GM21737 (cell line): ENCODE measurements around the gene NAALAD2.
"Not testable (repeated sequence)": the region's sequence is repeated elsewhere in the genome, so short reads cannot be mapped to it uniquely, and the experiment has no call there.

ENCODE experiments used
- ATAC-seq: cut with Tn5 transposase; IDR thresholded peaks from one replicate; pipeline ENCODE4 v1.9.1; 2021; ENCODE audit warnings: mild to moderate bottlenecking, moderate library complexity; ENCODE audit not compliant: unreplicated experiment

Gene NAALAD2

GRCh38 chr11:90189011-90189410 lies 54.5 kb downstream of the NAALAD2 start:
- no peak for ATAC-seq

- no peak for ATAC-seq
These were observed 58.6 kb downstream of the NAALAD2 start for GRCh38 chr11:90192869-90193582.

GRCh38 chr11:90197377-90197776 lies 62.9 kb downstream of the NAALAD2 start:
- ATAC-seq: no peak

- ATAC-seq: no peak
These were observed 67.9 kb downstream of the NAALAD2 start for GRCh38 chr11:90202342-90202741.

- no peak for ATAC-seq
These were observed 69.9 kb downstream of the NAALAD2 start for GRCh38 chr11:90204407-90204806.

- peak; percentile 64 for ATAC-seq
These were observed 70.6 kb downstream of the NAALAD2 start for GRCh38 chr11:90204832-90205646.

GRCh38 chr11:90207992-90208391 lies 73.5 kb downstream of the NAALAD2 start:
- not testable (repeated sequence) for ATAC-seq

- no peak for ATAC-seq
These were observed 74.4 kb downstream of the NAALAD2 start for GRCh38 chr11:90208857-90209256.

GRCh38 chr11:90213322-90213721 lies 78.9 kb downstream of the NAALAD2 start:
- no peak for ATAC-seq

GRCh38 chr11:90216611-90217010 lies 82.1 kb downstream of the NAALAD2 start:
- no peak for ATAC-seq

- ATAC-seq: no peak
These were observed 84.1 kb downstream of the NAALAD2 start for GRCh38 chr11:90218606-90219005.

- no peak for ATAC-seq
These were observed 85.0 kb downstream of the NAALAD2 start for GRCh38 chr11:90219438-90219837.

- no peak for ATAC-seq
These were observed 85.9 kb downstream of the NAALAD2 start for GRCh38 chr11:90220391-90220790.

GRCh38 chr11:90221803-90222458 lies 87.5 kb downstream of the NAALAD2 start:
- ATAC-seq: no peak

GRCh38 chr11:90222459-90223247 lies 88.2 kb downstream of the NAALAD2 start, which contains the start of gene CHORDC1:
Gene CHORDC1, minus strand, starts transcription at chr11:90223049. Its CDS starts 95 bp downstream, at chr11:90222954.
- peak; percentile 92 for ATAC-seq

GRCh38 chr11:90223248-90223585 lies 88.8 kb downstream of the NAALAD2 start:
- no peak for ATAC-seq

GRCh38 chr11:90228056-90228455 lies 93.6 kb downstream of the NAALAD2 start:
- no peak for ATAC-seq

- ATAC-seq: no peak
These were observed 95.3 kb downstream of the NAALAD2 start for GRCh38 chr11:90229791-90230190.

GRCh38 chr11:90234977-90235376 lies 100.5 kb downstream of the NAALAD2 start:
- no peak for ATAC-seq

GRCh38 chr11:90235526-90235925 lies 101.1 kb downstream of the NAALAD2 start:
- no peak for ATAC-seq

GRCh38 chr11:90237004-90237403 lies 102.5 kb downstream of the NAALAD2 start:
- no peak for ATAC-seq
